ENCODE measurements around the gene GRK4.

GRK4 gene

GRCh38 chr4:3035249-3035648 is 71.9 kb downstream of the GRK4 start:
- H3K36me3 Mint-ChIP-seq (ENCODE audit: low read depth), result no peaks in the 10 kb centered on the region
- no peak for TF ChIP-seq CTCF (IDR thresholded peaks at IDR 0.05; ENCODE audit: unreplicated experiment in 3 of 3)
- H3K27ac Mint-ChIP-seq, result no peak overlapping the region

GRCh38 chr4:3035674-3036073 is 72.3 kb downstream of the GRK4 start:
- Mint-ChIP-seq H3K27me3 (ENCODE audit: low read depth) (peaks cover 11% of the 10 kb centered on the region), H3K4me3 (no peak overlapping the region), H3K4me1 (peaks cover 32% of the 10 kb centered on the region), H3K36me3 (ENCODE audit: low read depth) (no peaks in the 10 kb centered on the region), H3K9me3 (no peaks in the 10 kb centered on the region), H3K27ac (no peak overlapping the region)
- TF ChIP-seq CTCF (IDR thresholded peaks at IDR 0.05; ENCODE audit: unreplicated experiment in 3 of 3), result no peak

More at GRCh38 chr4:3035249-3035648, 71.9 kb downstream of the GRK4 start:
- H3K27me3 Mint-ChIP-seq (ENCODE audit: low read depth), result peaks cover 11% of the 10 kb centered on the region
- H3K4me3 Mint-ChIP-seq, result no peak overlapping the region
- peaks cover 33% of the 10 kb centered on the region for H3K4me1 Mint-ChIP-seq
- no peaks in the 10 kb centered on the region for H3K9me3 Mint-ChIP-seq

GRCh38 chr4:3036131-3036952 is 73.0 kb downstream of the GRK4 start:
- Mint-ChIP-seq H3K27me3 (ENCODE audit: low read depth) (peaks cover 11% of the 10 kb centered on the region), H3K4me1 (peaks cover 29% of the 10 kb centered on the region), H3K9me3 (no peaks in the 10 kb centered on the region), H3K36me3 (ENCODE audit: low read depth) (no peaks in the 10 kb centered on the region), H3K27ac (no peak overlapping the region), H3K4me3 (no peak overlapping the region)
- no peak for TF ChIP-seq CTCF (IDR thresholded peaks at IDR 0.05; ENCODE audit: unreplicated experiment in 3 of 3)

GRCh38 chr4:3037957-3038461 is 74.6 kb downstream of the GRK4 start:
- peaks cover 19% of the 10 kb centered on the region for H3K27me3 Mint-ChIP-seq (ENCODE audit: low read depth)

GRCh38 chr4:3039706-3040366 is 76.5 kb downstream of the GRK4 start:
- Mint-ChIP-seq H3K27ac (no peak overlapping the region), H3K4me1 (peaks cover 23% of the 10 kb centered on the region), H3K36me3 (ENCODE audit: low read depth) (no peaks in the 10 kb centered on the region), H3K4me3 (no peak overlapping the region), H3K9me3 (no peaks in the 10 kb centered on the region), H3K27me3 (ENCODE audit: low read depth) (peaks cover 19% of the 10 kb centered on the region)
- TF ChIP-seq CTCF (IDR thresholded peaks at IDR 0.05; ENCODE audit: unreplicated experiment in 3 of 3), result no peak

More at GRCh38 chr4:3037957-3038461, 74.6 kb downstream of the GRK4 start:
- no peak for TF ChIP-seq CTCF (IDR thresholded peaks at IDR 0.05; ENCODE audit: unreplicated experiment in 3 of 3)
- no peaks in the 10 kb centered on the region for H3K9me3 Mint-ChIP-seq
- H3K27ac Mint-ChIP-seq, result peak overlapping the region in 1 of 3 experiments; percentile 29
- H3K4me3 Mint-ChIP-seq, result peak overlapping the region in 1 of 3 experiments; percentile 3
- peaks cover 23% of the 10 kb centered on the region for H3K4me1 Mint-ChIP-seq
- no peaks in the 10 kb centered on the region for H3K36me3 Mint-ChIP-seq (ENCODE audit: low read depth)
